ENCODE data around the gene DNAH6. TPM values are rescaled to one million over a fixed set of nuclear protein-coding genes. Genes with fewer than 3 reads are reported as not detected.

DNAH6 gene
- total RNA-seq, 1 donor from 2014 or later = 2.6 TPM

DNA sequence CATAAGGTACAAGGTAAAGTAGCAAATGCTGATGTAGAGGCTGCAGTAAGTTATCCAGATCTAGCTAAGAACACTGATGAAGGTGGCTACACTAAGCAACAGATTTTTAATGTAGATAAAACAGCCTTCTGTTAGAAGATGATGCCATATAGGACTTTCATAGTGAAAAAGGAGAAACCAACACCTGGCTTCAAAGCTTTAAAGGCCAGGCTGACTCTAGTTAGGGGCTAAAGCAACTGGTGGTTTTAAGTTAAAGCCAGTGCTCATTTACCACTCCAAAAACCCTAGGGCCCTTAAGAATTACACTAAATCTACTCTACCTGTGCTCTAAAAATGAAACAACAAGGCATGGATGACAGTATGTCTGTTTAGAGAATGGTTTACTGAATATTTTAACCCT lies 131.0 kb downstream of the DNAH6 start:
- Histone ChIP-seq H3K9ac (no peak overlapping the region), H2AFZ (replicated peaks) (no peak overlapping the region), H3K9me3 (ENCODE audit: low read depth) (no peaks in the 10 kb centered on the region), H3K27me3 (peaks cover 16% of the 10 kb centered on the region), H3K4me3 (no peak overlapping the region), H3K36me3 (peaks cover 9% of the 10 kb centered on the region), H4K20me1 (ENCODE audit: low read depth) (no peaks in the 10 kb centered on the region), H3K4me2 (no peak overlapping the region), H3K27ac (no peak overlapping the region), H3K79me2 (ENCODE audit: low read depth) (no peaks in the 10 kb centered on the region), H3K4me1 (no peaks in the 10 kb centered on the region), H3F3A (ENCODE audit: low read depth) (peaks cover 12% of the 10 kb centered on the region)
- DNase-seq (ENCODE audit: low spot score) = no peak
- H3K36me3 Mint-ChIP-seq = peaks cover 4% of the 10 kb centered on the region
- TF ChIP-seq CTCF (IDR thresholded peaks at IDR 0.05) (no peak), EZH2phosphoT487 (IDR thresholded peaks at IDR 0.05) (no peak), EZH2 (IDR thresholded peaks at IDR 0.05) (no peak)
- H3K4me1 Mint-ChIP-seq = peaks cover 3% of the 10 kb centered on the region
- H3K9me3 Mint-ChIP-seq = peaks cover 15% of the 10 kb centered on the region
- no peak overlapping the region for H3K4me3 Mint-ChIP-seq
- H3K27me3 Mint-ChIP-seq (ENCODE audit: insufficient read depth, low read depth) = no peaks in the 10 kb centered on the region
- H3K27ac Mint-ChIP-seq = no peak overlapping the region

DNA sequence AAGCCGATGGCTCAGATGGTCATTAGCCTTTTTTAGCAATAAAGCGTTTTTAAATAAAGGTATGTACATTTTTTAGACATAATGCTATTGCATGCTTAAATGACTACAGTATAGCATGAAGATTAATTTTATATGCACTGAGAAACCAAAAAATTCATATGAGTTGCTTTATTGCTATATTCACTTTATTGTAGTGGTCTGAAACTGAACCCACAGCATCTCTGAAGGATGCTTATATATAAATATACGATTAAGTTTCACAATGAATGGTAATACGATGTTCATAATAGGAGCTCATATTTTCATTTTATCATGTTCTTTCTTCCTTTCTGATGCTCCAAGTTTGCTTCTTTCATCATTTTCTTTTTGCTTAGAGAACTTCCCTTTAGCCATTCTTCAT lies 132.8 kb downstream of the DNAH6 start:
- Histone ChIP-seq H3K4me2 (no peak overlapping the region), H4K20me1 (ENCODE audit: low read depth) (no peaks in the 10 kb centered on the region), H3K27ac (no peak overlapping the region), H3K27me3 (peaks cover 23% of the 10 kb centered on the region), H3K4me3 (no peak overlapping the region), H3F3A (ENCODE audit: low read depth) (peaks cover 5% of the 10 kb centered on the region), H3K9ac (no peak overlapping the region), H3K4me1 (no peaks in the 10 kb centered on the region), H3K79me2 (ENCODE audit: low read depth) (no peaks in the 10 kb centered on the region), H2AFZ (replicated peaks) (no peak overlapping the region), H3K9me3 (ENCODE audit: low read depth) (no peaks in the 10 kb centered on the region), H3K36me3 (no peaks in the 10 kb centered on the region)
- Mint-ChIP-seq H3K4me3 (no peak overlapping the region), H3K27ac (no peak overlapping the region), H3K9me3 (peaks cover 7% of the 10 kb centered on the region), H3K36me3 (no peaks in the 10 kb centered on the region), H3K4me1 (peaks cover 2% of the 10 kb centered on the region), H3K27me3 (ENCODE audit: insufficient read depth, low read depth) (no peaks in the 10 kb centered on the region)
- TF ChIP-seq CTCF (IDR thresholded peaks at IDR 0.05) (no peak), EZH2 (IDR thresholded peaks at IDR 0.05) (no peak), EZH2phosphoT487 (IDR thresholded peaks at IDR 0.05) (no peak)
- DNase-seq (ENCODE audit: low spot score) = no peak

DNA sequence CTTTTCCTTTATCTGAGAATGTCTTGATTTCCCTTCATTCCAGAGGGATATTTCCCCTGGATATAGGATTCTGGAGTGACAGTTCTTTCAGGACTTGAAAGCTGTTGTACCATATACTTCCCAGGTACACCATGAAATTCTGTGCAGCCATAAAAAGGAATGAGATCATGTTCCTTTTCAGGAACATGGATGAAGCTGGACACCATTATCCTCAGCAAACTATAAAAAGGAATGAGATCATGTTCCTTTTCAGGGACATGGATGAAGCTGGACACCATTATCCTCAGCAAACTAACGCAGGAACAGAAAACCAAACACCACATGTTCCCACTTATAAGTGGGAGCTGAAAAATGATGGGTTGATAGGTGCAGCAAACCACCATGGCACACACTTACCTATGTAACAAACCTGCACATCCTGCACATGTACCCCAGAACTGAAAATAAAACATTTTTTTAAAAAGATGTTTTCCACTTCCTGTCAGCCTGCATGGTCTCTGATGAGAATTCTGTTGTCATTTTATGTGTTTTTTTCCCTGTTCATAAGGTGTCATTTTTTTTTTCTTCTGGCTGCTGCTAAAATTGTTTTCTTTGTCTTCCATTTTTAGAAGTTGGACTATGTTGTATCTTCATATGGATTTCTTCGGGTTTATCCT lies 133.3 kb downstream of the DNAH6 start:
- H3K4me1 ChIP-seq = no peaks in the 10 kb centered on the region
- H3K79me2 ChIP-seq (ENCODE audit: low read depth) = no peaks in the 10 kb centered on the region
- H4K20me1 ChIP-seq (ENCODE audit: low read depth) = no peaks in the 10 kb centered on the region
- TF ChIP-seq EZH2phosphoT487 (IDR thresholded peaks at IDR 0.05) (no peak), EZH2 (IDR thresholded peaks at IDR 0.05) (no peak), CTCF (IDR thresholded peaks at IDR 0.05) (no peak)
- no peaks in the 10 kb centered on the region for H3K36me3 Mint-ChIP-seq
- H3K4me3 Mint-ChIP-seq = no peak overlapping the region
- H3K9me3 ChIP-seq (ENCODE audit: low read depth) = no peaks in the 10 kb centered on the region
- H3K27me3 Mint-ChIP-seq (ENCODE audit: insufficient read depth, low read depth) = no peaks in the 10 kb centered on the region
- H3K27ac ChIP-seq = no peak overlapping the region
- H3K36me3 ChIP-seq = no peaks in the 10 kb centered on the region
- H3K4me1 Mint-ChIP-seq = no peaks in the 10 kb centered on the region
- no peak overlapping the region for H3K9ac ChIP-seq
- no peak overlapping the region for H2AFZ ChIP-seq (replicated peaks)
- H3K4me3 ChIP-seq = no peak overlapping the region
- H3K4me2 ChIP-seq = no peak overlapping the region
- peaks cover 4% of the 10 kb centered on the region for H3K9me3 Mint-ChIP-seq
- DNase-seq (ENCODE audit: low spot score) = no peak
- H3K27ac Mint-ChIP-seq = no peak overlapping the region
- H3K27me3 ChIP-seq = peaks cover 26% of the 10 kb centered on the region
- H3F3A ChIP-seq (ENCODE audit: low read depth) = no peaks in the 10 kb centered on the region

Measured in neural progenitor cell (in vitro differentiated cells).